ENCODE results near the gene TP53I13.
A peak's percentile ranks its signal among the peaks of the same experiment; 100 is the strongest.

The TP53I13 gene

GRCh38 chr17:29581583-29582253, 13.2 kb downstream of the TP53I13 start:
- no peak for TF ChIP-seq CTCF (conservative IDR thresholded peaks at IDR 0.05; ENCODE audit: control insufficient read depth, insufficient read depth, low read depth, low read length)
- no peak overlapping the region for H3K4me3 ChIP-seq (ENCODE audit: control insufficient read depth, low read depth, low read length)
- no peak for DNase-seq (ENCODE audit: low read depth)

GRCh38 chr17:29582254-29582765, 13.8 kb downstream of the TP53I13 start:
- no peak for DNase-seq (ENCODE audit: low read depth)
- no peak overlapping the region for H3K4me3 ChIP-seq (ENCODE audit: control insufficient read depth, low read depth, low read length)
- no peak for TF ChIP-seq CTCF (conservative IDR thresholded peaks at IDR 0.05; ENCODE audit: control insufficient read depth, insufficient read depth, low read depth, low read length)

GRCh38 chr17:29582772-29583171, 14.3 kb downstream of the TP53I13 start:
- no peak overlapping the region for H3K4me3 ChIP-seq (ENCODE audit: control insufficient read depth, low read depth, low read length)
- TF ChIP-seq CTCF (conservative IDR thresholded peaks at IDR 0.05; ENCODE audit: control insufficient read depth, insufficient read depth, low read depth, low read length) = no peak

GRCh38 chr17:29583324-29584248, 15.1 kb downstream of the TP53I13 start:
- TF ChIP-seq CTCF (conservative IDR thresholded peaks at IDR 0.05; ENCODE audit: control insufficient read depth, insufficient read depth, low read depth, low read length) = no peak
- DNase-seq (ENCODE audit: low read depth) = no peak
- H3K4me3 ChIP-seq (ENCODE audit: control insufficient read depth, low read depth, low read length) = no peak overlapping the region

More at GRCh38 chr17:29582772-29583171, 14.3 kb downstream of the TP53I13 start:
- no peak for DNase-seq (ENCODE audit: low read depth)

GRCh38 chr17:29584452-29585079, 16.1 kb downstream of the TP53I13 start:
- DNase-seq (ENCODE audit: low read depth) = no peak
- H3K4me3 ChIP-seq (ENCODE audit: control insufficient read depth, low read depth, low read length) = no peak overlapping the region
- TF ChIP-seq CTCF (conservative IDR thresholded peaks at IDR 0.05; ENCODE audit: control insufficient read depth, insufficient read depth, low read depth, low read length) = no peak

GRCh38 chr17:29585080-29585751, 16.7 kb downstream of the TP53I13 start:
- DNase-seq (ENCODE audit: low read depth) = no peak
- H3K4me3 ChIP-seq (ENCODE audit: control insufficient read depth, low read depth, low read length) = no peak overlapping the region
- peak; percentile 24 for TF ChIP-seq CTCF (conservative IDR thresholded peaks at IDR 0.05; ENCODE audit: control insufficient read depth, insufficient read depth, low read depth, low read length)

All from fibroblast of mammary gland (primary cell).